TTC549 (cell line): Measurements from ENCODE around the gene IFT81.
"Not testable (repeated sequence)": the region's sequence is repeated elsewhere in the genome, so short reads cannot be mapped to it uniquely, and the experiment has no call there.

Experiments
- FAIRE-seq: peaks from 2 replicates; lab custom pipeline; 2012; peaks lifted over from hg19 to GRCh38; lab: Jason Lieb, UNC

The IFT81 gene

GRCh38 chr12:110205931-110206330 is 81.8 kb downstream of the IFT81 start:
- no peak for FAIRE-seq

- not testable (repeated sequence) for FAIRE-seq
Observed at GRCh38 chr12:110211639-110212536, 87.7 kb downstream of the IFT81 start.

GRCh38 chr12:110217996-110218674 is 94.0 kb downstream of the IFT81 start:
- FAIRE-seq = no peak

GRCh38 chr12:110222027-110222426 is 97.9 kb downstream of the IFT81 start:
- no peak for FAIRE-seq

- FAIRE-seq = no peak
Observed at GRCh38 chr12:110222433-110222832, 98.3 kb downstream of the IFT81 start.

- no peak for FAIRE-seq
Observed at GRCh38 chr12:110223777-110224378, 99.7 kb downstream of the IFT81 start.

- peak; percentile 61 for FAIRE-seq
Observed at GRCh38 chr12:110224379-110225304, 100.5 kb downstream of the IFT81 start.

- FAIRE-seq = no peak
Observed at GRCh38 chr12:110227138-110227537, 103.0 kb downstream of the IFT81 start.

GRCh38 chr12:110228348-110228747 is 104.2 kb downstream of the IFT81 start:
- FAIRE-seq = not testable (repeated sequence)

GRCh38 chr12:110228756-110229155 is 104.6 kb downstream of the IFT81 start:
- no peak for FAIRE-seq

GRCh38 chr12:110229409-110229808 is 105.3 kb downstream of the IFT81 start:
- no peak for FAIRE-seq

- FAIRE-seq = no peak
Observed at GRCh38 chr12:110230655-110231054, 106.5 kb downstream of the IFT81 start.

GRCh38 chr12:110233212-110233903 is 109.2 kb downstream of the IFT81 start:
- FAIRE-seq = no peak

GRCh38 chr12:110234331-110234751 is 110.2 kb downstream of the IFT81 start:
- no peak for FAIRE-seq

GRCh38 chr12:110234755-110235154 is 110.6 kb downstream of the IFT81 start:
- peak; percentile 25 for FAIRE-seq

- FAIRE-seq = no peak
Observed at GRCh38 chr12:110235383-110235782, 111.2 kb downstream of the IFT81 start.

- no peak for FAIRE-seq
Observed at GRCh38 chr12:110243227-110243626, 119.1 kb downstream of the IFT81 start.

- FAIRE-seq = no peak
Observed at GRCh38 chr12:110244372-110244771, 120.2 kb downstream of the IFT81 start.

- no peak for FAIRE-seq
Observed at GRCh38 chr12:110244829-110245228, 120.7 kb downstream of the IFT81 start.

- no peak for FAIRE-seq
Observed at GRCh38 chr12:110245369-110245772, 121.2 kb downstream of the IFT81 start.

GRCh38 chr12:110246636-110247339 is 122.6 kb downstream of the IFT81 start:
- no peak for FAIRE-seq
